A673 (cell line): Measurements from ENCODE around the gene DEFB118.

Experiments
- EZH2 ChIP-seq: fragments of 200-600 bp; sonication (generic); IDR thresholded peaks from 2 replicates; pipeline ENCODE4 v1.6.1; 2017; ENCODE audit warnings: borderline replicate concordance, low read depth, mild to moderate bottlenecking, mixed read lengths, antibody characterized with exemption, low read length; ENCODE audit not compliant: poor library complexity, severe bottlenecking
- TF ChIP-seq, protein P1 (sequence below): fragments of 300-800, 200-600 bp; sonication (generic); conservative IDR thresholded peaks from 2 replicates; pipeline ENCODE4 v1.5.1; 2017; ENCODE audit warnings: low read depth, mild to moderate bottlenecking, antibody characterized with exemption, low read length, moderate library complexity, mixed read lengths

GRCh38 chr20:31415653-31416052 is 47.3 kb downstream of the DEFB118 start:
- TF ChIP-seq, protein P1, sequence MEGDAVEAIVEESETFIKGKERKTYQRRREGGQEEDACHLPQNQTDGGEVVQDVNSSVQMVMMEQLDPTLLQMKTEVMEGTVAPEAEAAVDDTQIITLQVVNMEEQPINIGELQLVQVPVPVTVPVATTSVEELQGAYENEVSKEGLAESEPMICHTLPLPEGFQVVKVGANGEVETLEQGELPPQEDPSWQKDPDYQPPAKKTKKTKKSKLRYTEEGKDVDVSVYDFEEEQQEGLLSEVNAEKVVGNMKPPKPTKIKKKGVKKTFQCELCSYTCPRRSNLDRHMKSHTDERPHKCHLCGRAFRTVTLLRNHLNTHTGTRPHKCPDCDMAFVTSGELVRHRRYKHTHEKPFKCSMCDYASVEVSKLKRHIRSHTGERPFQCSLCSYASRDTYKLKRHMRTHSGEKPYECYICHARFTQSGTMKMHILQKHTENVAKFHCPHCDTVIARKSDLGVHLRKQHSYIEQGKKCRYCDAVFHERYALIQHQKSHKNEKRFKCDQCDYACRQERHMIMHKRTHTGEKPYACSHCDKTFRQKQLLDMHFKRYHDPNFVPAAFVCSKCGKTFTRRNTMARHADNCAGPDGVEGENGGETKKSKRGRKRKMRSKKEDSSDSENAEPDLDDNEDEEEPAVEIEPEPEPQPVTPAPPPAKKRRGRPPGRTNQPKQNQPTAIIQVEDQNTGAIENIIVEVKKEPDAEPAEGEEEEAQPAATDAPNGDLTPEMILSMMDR = no peak
- TF ChIP-seq EZH2 = no peak
